Common myeloid progenitor, CD34-positive (primary cell): ENCODE measurements around the gene KLHDC8A.

ENCODE experiments used
- CTCF ChIA-PET: fragments of 350-600 bp; sonication (Branson Sonifier 250); formaldehyde crosslinking; loops from one replicate; lab custom pipeline; 2021; ENCODE audit warnings: antibody characterized with exemption; lab: Charles Lee
- POLR2A ChIA-PET: fragments of 350-600 bp; sonication (Branson Sonifier 250); formaldehyde crosslinking; loops from one replicate; lab custom pipeline; 2021; ENCODE audit warnings: antibody characterized with exemption; lab: Charles Lee
- DNase-seq, 3 donors: peaks; one replicate each; pipeline versions ENCODE4 v3.0.0 to v3.0.0-alpha.2; 2013
- H3K27ac ChIP-seq, 2 experiments: 1 replicate in 1 of 2; 2 replicates in 1 of 2; pipeline ENCODE4 v1.7.0; 2013; ENCODE audit warnings: inconsistent platforms in 2 of 2, low read length in 2 of 2, mild to moderate bottlenecking in 2 of 2, low read depth in 1 of 2, moderate library complexity in 1 of 2; ENCODE audit not compliant: severe bottlenecking in 2 of 2, insufficient read depth in 1 of 2, poor library complexity in 1 of 2
- H3K27me3 ChIP-seq, 5 experiments: replicated peaks in 2 of 5; 1 replicate in 3 of 5; 2 replicates in 2 of 5; pipeline versions ENCODE4 v1.6.1 to v1.7.0; 2013; ENCODE audit warnings: low read length in 4 of 5, mild to moderate bottlenecking in 2 of 5, moderate library complexity in 2 of 5, inconsistent platforms in 1 of 5; ENCODE audit not compliant: insufficient read depth in 5 of 5, control insufficient read depth in 4 of 5
- H3K36me3 ChIP-seq, 4 experiments: 1 replicate in 2 of 4; 2 replicates in 2 of 4; pipeline versions ENCODE4 v1.6.1 to v1.7.0; 2013; ENCODE audit warnings: low read length in 3 of 4, control low read depth in 1 of 4, mild to moderate bottlenecking in 1 of 4; ENCODE audit not compliant: control insufficient read depth in 4 of 4, insufficient read depth in 4 of 4
- H3K4me1 ChIP-seq, 4 experiments: 1 replicate in 3 of 4; 2 replicates in 1 of 4; pipeline versions ENCODE4 v1.6.1 to v1.7.1; 2013; ENCODE audit warnings: low read length in 3 of 4, mild to moderate bottlenecking in 3 of 4, control low read depth in 1 of 4, inconsistent platforms in 1 of 4, moderate library complexity in 1 of 4; ENCODE audit not compliant: control insufficient read depth in 4 of 4, insufficient read depth in 4 of 4; ENCODE audit errors: control extremely low read depth in 1 of 4
- H3K4me3 ChIP-seq, 7 experiments: 1 replicate in 4 of 7; 2 replicates in 3 of 7; pipeline versions ENCODE4 v1.5.1 to v1.7.0; 2013; ENCODE audit warnings: mild to moderate bottlenecking in 7 of 7, low read length in 6 of 7, moderate library complexity in 6 of 7, inconsistent platforms in 2 of 7, low read depth in 2 of 7, control low read depth in 1 of 7; ENCODE audit not compliant: insufficient read depth in 4 of 7, control insufficient read depth in 1 of 7; ENCODE audit errors: extremely low read depth in 1 of 7
- H3K9me3 ChIP-seq, 5 experiments: 1 replicate in 4 of 5; 2 replicates in 1 of 5; pipeline versions ENCODE4 v1.6.1 to v1.7.1; 2013; ENCODE audit warnings: low read length in 4 of 5, mild to moderate bottlenecking in 2 of 5, inconsistent platforms in 1 of 5, low read depth in 1 of 5, moderate library complexity in 1 of 5; ENCODE audit not compliant: control insufficient read depth in 4 of 5, insufficient read depth in 2 of 5; ENCODE audit errors: control extremely low read depth in 1 of 5
- WGBS: methylation state at CpG from one replicate; pipeline ENCODE4 v1.1.5; 2013; ENCODE audit not compliant: insufficient coverage; 5-methylcytosine and 5-hydroxymethylcytosine counted together

Gene KLHDC8A

DNA sequence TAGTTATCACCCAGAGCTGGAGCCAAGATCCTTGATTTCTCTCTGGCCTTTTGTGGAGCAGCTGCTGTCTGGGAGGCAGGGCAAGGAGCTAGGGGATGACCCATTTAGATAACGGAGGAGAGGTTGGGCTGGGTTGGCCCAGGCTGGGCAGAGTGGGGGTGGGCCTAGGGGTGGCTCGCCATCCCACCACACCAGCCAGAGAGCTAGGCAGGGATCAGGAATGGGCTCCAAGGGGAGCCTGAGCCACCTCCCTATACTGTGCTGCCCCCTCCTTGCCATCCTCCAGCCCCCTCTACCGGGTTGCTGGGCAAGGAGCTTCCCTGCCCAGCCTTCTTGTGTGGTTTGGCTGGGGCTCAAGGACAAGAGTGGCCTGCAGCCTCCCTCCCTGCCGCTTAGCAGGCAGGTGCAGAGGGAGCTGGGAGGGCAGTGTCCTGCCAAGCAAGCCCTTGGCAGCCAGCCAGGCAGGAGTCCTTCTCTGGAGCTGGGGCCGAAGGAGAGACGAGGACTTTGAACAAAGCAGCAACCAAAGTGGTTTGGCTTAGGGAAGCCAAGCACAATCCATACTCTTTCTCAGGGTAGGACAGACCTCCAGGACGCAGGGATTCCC lies 39.3 kb downstream of the KLHDC8A start:
- no peak overlapping the region for H3K4me3 ChIP-seq
- H3K4me1 ChIP-seq = peaks cover 27 to 85% (median 57%) of the 10 kb centered on the region in 4 experiments
- peak in 2 of 3 donors; percentile 15 to 28 for DNase-seq
- H3K27ac ChIP-seq = no peak overlapping the region
- WGBS = 36% methylated on average over 5 of the region's 7 CpGs
- ChIA-PET POLR2A (no interaction called here), CTCF (interaction anchor here (1.0 to 28.5 kb wide), 7 partner anchors 8 to 171 kb away, joined by 3 to 1168 read pairs (median 4); no protein-coding TSS in a partner anchor)
- H3K9me3 ChIP-seq = no peaks in the 10 kb centered on the region
- no peaks in the 10 kb centered on the region for H3K36me3 ChIP-seq
- H3K27me3 ChIP-seq = peaks cover 0 to 22% (median 0%) of the 10 kb centered on the region in 5 experiments

DNA sequence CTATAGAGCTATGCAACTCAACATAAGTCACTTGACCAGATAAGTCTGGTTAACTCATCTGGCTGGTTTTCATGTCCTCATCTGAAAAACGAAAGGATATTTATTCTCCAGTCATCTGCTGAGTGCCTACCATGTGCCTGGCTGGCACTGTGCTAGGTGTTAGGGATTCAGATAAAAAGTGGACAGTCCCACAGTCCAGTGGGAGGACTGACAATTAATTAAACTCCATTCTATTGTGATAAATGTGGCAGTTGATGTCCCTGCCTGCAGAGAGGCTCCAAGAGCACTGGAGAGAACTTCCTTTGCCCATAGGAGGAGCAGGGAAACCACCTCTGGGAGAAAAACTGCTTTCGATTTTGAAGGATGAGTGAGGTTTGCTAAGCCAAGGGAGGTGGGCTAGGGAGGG lies 40.6 kb downstream of the KLHDC8A start:
- ChIA-PET POLR2A (no interaction called here), CTCF (interaction anchor here (1.0 to 28.5 kb wide), 4 partner anchors 10 to 44 kb away, joined by 3 to 1168 read pairs (median 26); no protein-coding TSS in a partner anchor)
- 39% methylated on average over 2 of the region's 2 CpGs for WGBS
- no peaks in the 10 kb centered on the region for H3K9me3 ChIP-seq
- peaks cover 0 to under 1% (median under 1%) of the 10 kb centered on the region in 4 experiments for H3K36me3 ChIP-seq
- no peak overlapping the region for H3K4me3 ChIP-seq
- H3K27me3 ChIP-seq = peaks cover 0 to 12% (median 0%) of the 10 kb centered on the region in 5 experiments
- no peak overlapping the region for H3K27ac ChIP-seq
- DNase-seq = peak in 2 of 3 donors; percentile 38 to 39
- H3K4me1 ChIP-seq = peaks cover 27 to 77% (median 50%) of the 10 kb centered on the region in 4 experiments

DNA sequence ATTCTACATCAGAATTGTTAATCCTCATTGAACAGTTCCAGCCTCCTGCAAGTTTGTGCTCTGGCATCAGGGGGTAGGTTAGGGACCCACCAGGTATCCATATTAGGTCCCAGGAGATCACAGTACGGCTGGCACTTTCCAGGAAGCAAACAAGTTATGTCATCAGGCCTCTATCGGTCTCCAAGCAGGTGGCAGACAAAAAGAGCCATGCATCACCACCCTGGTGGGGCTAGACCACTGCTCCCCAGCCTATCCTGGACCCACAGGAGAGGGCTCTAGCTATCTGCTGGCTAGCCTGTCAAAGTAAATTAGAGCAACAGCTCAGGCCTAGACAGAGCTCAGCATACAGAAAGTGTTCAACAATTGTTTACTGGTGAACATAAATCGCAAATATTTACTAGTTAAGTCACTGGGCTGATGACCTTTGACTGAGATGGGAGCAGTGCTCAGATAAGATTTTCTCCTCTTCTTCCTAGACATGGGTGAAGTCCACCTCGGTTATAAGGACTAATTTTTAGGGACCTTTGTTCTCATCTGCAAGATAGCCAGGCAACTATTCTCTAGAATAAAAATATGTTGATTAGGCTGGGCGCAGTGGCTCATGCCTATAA lies 41.6 kb downstream of the KLHDC8A start:
- Histone ChIP-seq H3K27ac (no peak overlapping the region), H3K27me3 (peaks cover 0 to 6% (median 0%) of the 10 kb centered on the region in 5 experiments), H3K4me1 (peaks cover 19 to 69% (median 42%) of the 10 kb centered on the region in 4 experiments), H3K4me3 (no peak overlapping the region), H3K9me3 (no peaks in the 10 kb centered on the region), H3K36me3 (peaks cover 0 to 9% (median 1%) of the 10 kb centered on the region in 4 experiments)
- WGBS = 79% methylated on average over 2 of the region's 5 CpGs
- CTCF ChIA-PET = interaction anchor here (0.7 to 28.5 kb wide), 5 partner anchors 11 to 43 kb away, joined by 3 to 1168 read pairs (median 3); no protein-coding TSS in a partner anchor
- POLR2A ChIA-PET = interaction anchor here (2.1 kb wide), 1 partner anchor 27 kb away, joined by 5 read pairs; no protein-coding TSS in a partner anchor
- no peak for DNase-seq

DNA sequence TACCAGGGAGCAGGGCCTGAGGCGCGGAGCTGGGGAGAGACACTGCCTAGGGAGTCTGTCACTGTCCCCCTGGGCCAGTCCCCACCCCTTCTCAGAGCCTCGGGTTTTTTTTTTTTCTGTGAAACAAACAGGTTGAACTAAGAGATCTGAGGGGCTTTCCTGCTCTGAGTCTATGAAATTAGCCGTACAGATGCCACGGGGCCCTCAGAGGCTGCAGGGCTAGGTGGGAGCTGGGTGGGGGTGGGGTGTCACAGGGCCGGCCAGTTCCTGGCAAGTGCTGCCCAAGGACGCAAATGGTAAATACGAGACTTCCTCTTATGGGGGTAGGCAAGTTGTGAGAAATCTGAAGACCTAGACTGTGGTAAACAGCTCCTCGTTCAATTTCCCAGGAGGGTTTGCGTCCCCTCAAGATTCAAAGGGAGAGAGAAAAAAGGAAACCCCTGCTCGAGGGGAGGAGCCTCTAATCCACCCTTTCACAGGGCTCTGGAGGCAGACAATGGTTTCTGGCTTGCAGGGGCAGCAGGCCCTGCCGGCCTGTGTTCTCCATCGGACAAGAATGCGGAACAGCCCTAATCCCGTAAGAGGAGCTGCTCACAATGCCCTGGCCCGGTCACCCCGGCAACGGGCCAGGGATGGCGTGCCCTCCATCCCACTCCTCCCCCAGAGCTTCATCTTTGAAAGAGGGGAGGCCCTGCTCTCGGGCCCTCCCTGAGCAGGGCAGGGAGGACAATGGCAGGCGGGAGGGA lies 43.0 kb downstream of the KLHDC8A start:
- peaks cover 0 to 2% (median 0%) of the 10 kb centered on the region in 5 experiments for H3K27me3 ChIP-seq
- CTCF ChIA-PET = interaction anchor here (0.8 to 28.5 kb wide), 8 partner anchors 9 to 68 kb away, joined by 3 to 1168 read pairs (median 4); no protein-coding TSS in a partner anchor
- peak; percentile 62 to 90 (median 87) for DNase-seq
- POLR2A ChIA-PET = interaction anchor here (0.6 to 2.1 kb wide), 3 partner anchors 10 to 629 kb away, joined by 3 to 5 read pairs (median 3); no protein-coding TSS in a partner anchor
- no peaks in the 10 kb centered on the region for H3K9me3 ChIP-seq
- peaks cover 12 to 55% (median 32%) of the 10 kb centered on the region in 4 experiments for H3K4me1 ChIP-seq
- peak overlapping the region; percentile 52 to 73 for H3K27ac ChIP-seq
- H3K36me3 ChIP-seq = peaks cover 0 to 12% (median 5%) of the 10 kb centered on the region in 4 experiments
- WGBS = 14% methylated on average over 14 of the region's 21 CpGs
- peak overlapping the region in 4 of 7 experiments; percentile 11 to 64 (median 58) for H3K4me3 ChIP-seq

DNA sequence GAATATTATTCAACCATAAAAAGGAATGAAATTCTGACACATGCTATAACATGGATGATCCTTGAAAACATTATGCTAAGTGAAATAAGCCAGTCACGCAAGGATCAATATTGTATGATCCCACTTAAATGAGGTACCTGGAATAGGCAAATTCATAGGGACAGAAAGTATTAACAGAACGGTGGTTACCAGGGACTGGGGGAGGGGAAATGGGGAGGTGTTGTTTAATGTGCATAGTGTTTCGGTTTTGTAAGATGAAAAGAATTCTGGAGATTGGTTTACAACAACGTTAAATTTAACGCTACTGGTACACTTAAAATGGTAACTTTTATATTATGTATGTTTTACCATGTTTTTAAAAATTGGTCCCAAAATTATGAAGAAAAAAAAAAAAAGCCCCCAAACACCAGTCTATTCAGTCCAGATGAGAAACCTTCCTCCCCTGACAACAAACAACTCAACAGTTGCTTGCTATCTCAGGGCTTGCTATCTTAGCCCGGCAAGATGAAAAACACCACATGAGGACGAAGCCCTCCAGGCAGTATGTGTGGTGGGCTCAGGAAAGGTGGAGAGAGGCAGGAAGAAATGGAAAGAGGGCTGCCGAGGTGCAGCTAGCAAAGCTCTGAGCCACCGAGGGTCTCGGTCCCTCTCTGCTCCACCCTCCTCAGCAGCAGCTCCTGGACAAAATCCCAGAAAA lies 43.7 kb downstream of the KLHDC8A start:
- ChIA-PET POLR2A (interaction anchor here (0.6 to 2.1 kb wide), 2 partner anchors 9 to 25 kb away, joined by 3 to 5 read pairs; no protein-coding TSS in a partner anchor), CTCF (interaction anchor here (0.8 to 28.5 kb wide), 9 partner anchors 10 to 69 kb away, joined by 3 to 1168 read pairs (median 5); no protein-coding TSS in a partner anchor)
- Histone ChIP-seq H3K36me3 (peaks cover 0 to 18% (median 6%) of the 10 kb centered on the region in 4 experiments), H3K9me3 (no peaks in the 10 kb centered on the region), H3K4me3 (peak overlapping the region in 4 of 7 experiments; percentile 11 to 64 (median 58)), H3K4me1 (peaks cover 11 to 48% (median 29%) of the 10 kb centered on the region in 4 experiments), H3K27ac (peak overlapping the region; percentile 52 to 73), H3K27me3 (peaks cover 0 to 5% (median 0%) of the 10 kb centered on the region in 5 experiments)
- DNase-seq = no peak
- 61% methylated on average over 6 of the region's 10 CpGs for WGBS
